GM18505 (cell line): ENCODE results near the gene EIF4G3.
"Not testable (repeated sequence)": the region's sequence is repeated elsewhere in the genome, so short reads cannot be mapped to it uniquely, and the experiment has no call there.

Experiments used
- ATAC-seq: cut with Tn5 transposase; IDR thresholded peaks from one replicate; pipeline ENCODE4 v1.9.1; 2021; ENCODE audit not compliant: unreplicated experiment
- POLR2A ChIP-seq: IDR thresholded peaks from 4 replicates; pipeline ENCODE4 v1.6.1; 2011; ENCODE audit warnings: borderline replicate concordance; ENCODE audit not compliant: insufficient read depth, insufficient read length; ENCODE audit errors: extremely low read depth

Gene EIF4G3

GRCh38 chr1:21174654-21175323 lies 1.9 kb downstream of the EIF4G3 start:
- no peak for TF ChIP-seq POLR2A
- no peak for ATAC-seq

- no peak for ATAC-seq
- no peak for TF ChIP-seq POLR2A
Observed at GRCh38 chr1:21174230-21174629, 2.5 kb downstream of the EIF4G3 start.

GRCh38 chr1:21173096-21173495 lies 3.6 kb downstream of the EIF4G3 start:
- ATAC-seq: not testable (repeated sequence)

- not testable (repeated sequence) for ATAC-seq
Observed at GRCh38 chr1:21170837-21171236, 5.9 kb downstream of the EIF4G3 start.

GRCh38 chr1:21168444-21168843 lies 8.3 kb downstream of the EIF4G3 start:
- ATAC-seq: no peak
- no peak for TF ChIP-seq POLR2A

- no peak for TF ChIP-seq POLR2A
- no peak for ATAC-seq
Observed at GRCh38 chr1:21165646-21166045, 11.1 kb downstream of the EIF4G3 start.

- ATAC-seq: no peak
- TF ChIP-seq POLR2A: no peak
Observed at GRCh38 chr1:21165076-21165475, 11.6 kb downstream of the EIF4G3 start.

- TF ChIP-seq POLR2A: no peak
Observed at GRCh38 chr1:21164266-21164665, 12.4 kb downstream of the EIF4G3 start.

GRCh38 chr1:21162740-21163464 lies 13.8 kb downstream of the EIF4G3 start:
- TF ChIP-seq POLR2A: no peak
- no peak for ATAC-seq

More at GRCh38 chr1:21164266-21164665, 12.4 kb downstream of the EIF4G3 start:
- ATAC-seq: no peak

GRCh38 chr1:21161842-21162241 lies 14.9 kb downstream of the EIF4G3 start:
- no peak for ATAC-seq
- no peak for TF ChIP-seq POLR2A

- TF ChIP-seq POLR2A: no peak
- ATAC-seq: no peak
Observed at GRCh38 chr1:21160263-21160796, 16.4 kb downstream of the EIF4G3 start.

- ATAC-seq: no peak
- no peak for TF ChIP-seq POLR2A
Observed at GRCh38 chr1:21157868-21158267, 18.8 kb downstream of the EIF4G3 start.

GRCh38 chr1:21157054-21157453 lies 19.6 kb downstream of the EIF4G3 start:
- no peak for ATAC-seq

GRCh38 chr1:21156019-21156418 lies 20.7 kb downstream of the EIF4G3 start:
- no peak for ATAC-seq
- no peak for TF ChIP-seq POLR2A

More at GRCh38 chr1:21157054-21157453, 19.6 kb downstream of the EIF4G3 start:
- no peak for TF ChIP-seq POLR2A
